ENCODE data around the gene KIRREL2. TPM values are rescaled to one million over a fixed set of nuclear protein-coding genes. Genes with fewer than 3 reads are reported as not detected.
"Not testable (repeated sequence)": the region's sequence is repeated elsewhere in the genome, so short reads cannot be mapped to it uniquely, and the experiment has no call there.

Gene KIRREL2
- polyA plus RNA-seq, 1 experiment, result not detected

DNA sequence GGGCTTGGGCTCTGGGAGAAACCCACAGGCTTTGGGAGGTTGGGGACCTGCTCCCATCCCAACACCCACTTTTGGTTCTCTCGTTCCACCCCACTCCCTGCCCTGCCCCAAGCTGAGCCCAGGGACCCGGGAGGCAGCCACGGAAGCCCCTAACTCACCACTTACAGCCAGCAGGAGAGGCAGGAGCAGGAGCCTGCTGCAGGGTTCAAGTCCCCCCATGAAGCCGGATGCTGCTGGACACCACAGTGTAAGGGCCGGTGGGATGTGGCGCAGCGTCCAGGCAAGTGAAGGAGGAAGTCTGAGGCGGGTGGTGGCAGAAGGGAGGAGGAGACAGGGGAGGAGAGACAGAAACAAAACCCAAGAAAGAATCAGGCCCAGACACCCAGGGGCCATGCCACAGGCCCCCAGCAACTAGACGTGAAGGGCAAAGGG is 51.3 kb downstream of the KIRREL2 start, which contains the start of gene TYROBP:
TYROBP (minus strand) TSS at position 286 of the 432 bp plus-strand sequence; CDS start at position 219, 67 bp downstream.
- Histone ChIP-seq H3K9me3 (ENCODE audit: control insufficient read depth, insufficient read depth, low read length) (no peaks in the 10 kb centered on the region), H3K27ac (ENCODE audit: low read depth, low read length) (no peak within 1 kb of the TSS), H3K27me3 (ENCODE audit: control insufficient read depth, insufficient read depth, low read length) (no peaks in the 10 kb centered on the region), H3K4me3 (ENCODE audit: low read depth, low read length) (no peak within 1 kb of the TSS)
- POLR2A ChIA-PET, result no interaction called here
- no peak for DNase-seq (ENCODE audit: low read depth, low spot score)
- CTCF ChIA-PET, result no interaction called here
- no peak for TF ChIP-seq CTCF (IDR thresholded peaks at IDR 0.05; ENCODE audit: low read depth, low read length)

- DNase-seq (ENCODE audit: low read depth, low spot score), result no peak
- Histone ChIP-seq H3K27ac (ENCODE audit: low read depth, low read length) (no peak overlapping the region), H3K27me3 (ENCODE audit: control insufficient read depth, insufficient read depth, low read length) (no peaks in the 10 kb centered on the region), H3K9me3 (ENCODE audit: control insufficient read depth, insufficient read depth, low read length) (no peaks in the 10 kb centered on the region), H3K4me3 (ENCODE audit: low read depth, low read length) (no peak overlapping the region)
- TF ChIP-seq CTCF (IDR thresholded peaks at IDR 0.05; ENCODE audit: low read depth, low read length), result no peak
- CTCF ChIA-PET, result no interaction called here
- POLR2A ChIA-PET, result no interaction called here
These were observed 52.4 kb downstream of the KIRREL2 start for GRCh38 chr19:35908973-35909683.

DNA sequence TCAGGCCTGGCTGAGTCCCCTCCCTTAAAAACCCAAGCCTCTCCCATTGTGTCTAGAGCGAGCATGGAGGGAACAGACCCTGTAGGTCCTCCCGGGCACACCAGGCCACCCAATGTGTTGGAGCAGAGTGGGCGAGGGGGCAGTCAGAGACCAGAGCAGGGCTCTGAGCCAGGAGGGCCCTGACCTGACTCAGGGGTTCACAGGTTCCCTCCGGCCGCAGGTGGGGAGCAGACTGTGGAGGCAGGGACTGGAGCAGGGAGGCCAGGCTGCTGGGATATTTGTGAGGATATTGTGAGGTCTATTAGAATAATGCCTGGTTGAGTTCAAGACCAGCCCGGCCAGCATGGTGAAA is 52.9 kb downstream of the KIRREL2 start:
- H3K4me3 ChIP-seq (ENCODE audit: low read depth, low read length), result no peak overlapping the region
- POLR2A ChIA-PET, result no interaction called here
- H3K27ac ChIP-seq (ENCODE audit: low read depth, low read length), result no peak overlapping the region
- DNase-seq (ENCODE audit: low read depth, low spot score), result no peak
- CTCF ChIA-PET, result no interaction called here
- H3K27me3 ChIP-seq (ENCODE audit: control insufficient read depth, insufficient read depth, low read length), result no peaks in the 10 kb centered on the region
- no peak for TF ChIP-seq CTCF (IDR thresholded peaks at IDR 0.05; ENCODE audit: low read depth, low read length)
- H3K9me3 ChIP-seq (ENCODE audit: control insufficient read depth, insufficient read depth, low read length), result no peaks in the 10 kb centered on the region

DNA sequence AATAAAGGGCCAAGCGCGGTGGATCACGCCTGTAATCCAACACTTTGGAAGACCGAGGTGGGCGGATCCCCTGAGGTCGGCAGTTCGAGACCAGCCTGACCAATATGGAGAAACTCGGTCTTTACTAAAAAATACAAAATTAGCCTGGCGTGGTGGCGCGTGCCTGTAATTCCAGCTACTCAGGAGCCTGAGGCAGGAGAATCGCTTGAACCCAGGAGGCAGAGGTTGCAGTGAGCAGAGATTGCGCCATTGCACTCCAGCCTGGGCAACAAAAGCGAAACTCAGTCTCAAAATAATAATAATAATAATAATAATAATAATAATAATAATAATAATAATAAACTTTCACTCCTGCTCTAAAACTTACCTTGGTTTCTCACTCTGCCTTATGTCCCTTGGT is 53.6 kb downstream of the KIRREL2 start:
- H3K9me3 ChIP-seq (ENCODE audit: control insufficient read depth, insufficient read depth, low read length); DNase-seq (ENCODE audit: low read depth, low spot score); POLR2A ChIA-PET; H3K4me3 ChIP-seq (ENCODE audit: low read depth, low read length); H3K27ac ChIP-seq (ENCODE audit: low read depth, low read length); H3K27me3 ChIP-seq (ENCODE audit: control insufficient read depth, insufficient read depth, low read length); CTCF ChIA-PET: not testable (repeated sequence)

DNA sequence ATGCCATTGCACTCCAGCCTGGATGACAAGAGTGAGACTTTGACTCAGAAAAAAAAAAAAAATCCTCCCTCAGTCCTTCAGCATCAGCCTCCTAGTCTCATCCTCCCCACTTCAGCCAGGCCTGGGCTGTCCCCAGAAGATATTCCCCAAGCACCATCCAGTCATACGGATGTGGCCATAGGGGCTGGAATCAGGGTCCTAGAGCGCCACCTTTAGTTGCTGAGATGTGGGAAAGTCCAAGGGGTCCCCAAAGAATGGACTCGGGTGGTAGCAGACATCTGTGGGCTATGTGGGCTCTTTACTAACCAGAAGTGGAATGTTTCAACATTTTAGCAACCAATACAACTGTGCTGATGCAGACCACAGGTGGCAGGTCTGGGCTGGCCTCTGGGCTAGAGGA is 54.5 kb downstream of the KIRREL2 start:
- ChIA-PET CTCF (interaction anchor here (1.2 kb wide), 1 partner anchor 29 kb away, joined by 4 read pairs; no protein-coding TSS in a partner anchor), POLR2A (no interaction called here)
- H3K27me3 ChIP-seq (ENCODE audit: control insufficient read depth, insufficient read depth, low read length), result no peaks in the 10 kb centered on the region
- no peak overlapping the region for H3K4me3 ChIP-seq (ENCODE audit: low read depth, low read length)
- H3K9me3 ChIP-seq (ENCODE audit: control insufficient read depth, insufficient read depth, low read length), result no peaks in the 10 kb centered on the region
- no peak for DNase-seq (ENCODE audit: low read depth, low spot score)
- no peak for TF ChIP-seq CTCF (IDR thresholded peaks at IDR 0.05; ENCODE audit: low read depth, low read length)
- no peak overlapping the region for H3K27ac ChIP-seq (ENCODE audit: low read depth, low read length)
